GM11168 (cell line): Measurements from ENCODE around the gene TANGO6.

Experiments
- in situ Hi-C: fragments of 300-500 bp; cut with MboI; formaldehyde crosslinking; loops from one replicate; pipeline ENCODE4 v1.12.0; 2022; ENCODE audit warnings: low sequenced_read_pairs; ENCODE audit not compliant: unreplicated experiment

TANGO6 gene

GRCh38 chr16:69109486-69110270, 266.3 kb downstream of the TANGO6 start:
- in situ Hi-C loops = loop anchor here (10.0 to 25.0 kb wide), 2 partner anchors 397 to 585 kb away; no protein-coding TSS in a partner anchor

- in situ Hi-C loops = loop anchor here (10.0 to 25.0 kb wide), 2 partner anchors 398 to 586 kb away; no protein-coding TSS in a partner anchor
Measured at GRCh38 chr16:69110406-69110805, 267.1 kb downstream of the TANGO6 start.

GRCh38 chr16:69111216-69111875, 268.0 kb downstream of the TANGO6 start:
- in situ Hi-C loops = loop anchor here (10.0 to 25.0 kb wide), 2 partner anchors 399 to 587 kb away; no protein-coding TSS in a partner anchor

- in situ Hi-C loops = loop anchor here (10.0 to 25.0 kb wide), 2 partner anchors 400 to 587 kb away; no protein-coding TSS in a partner anchor
Measured at GRCh38 chr16:69111876-69112230, 268.5 kb downstream of the TANGO6 start.

- in situ Hi-C loops = loop anchor here (10.0 to 25.0 kb wide), 2 partner anchors 400 to 588 kb away; no protein-coding TSS in a partner anchor
Measured at GRCh38 chr16:69112285-69113129, 269.2 kb downstream of the TANGO6 start.

GRCh38 chr16:69113216-69113615, 269.9 kb downstream of the TANGO6 start:
- in situ Hi-C loops = loop anchor here (10.0 to 25.0 kb wide), 2 partner anchors 401 to 588 kb away; no protein-coding TSS in a partner anchor

- in situ Hi-C loops = loop anchor here (10.0 to 25.0 kb wide), 2 partner anchors 402 to 590 kb away; no protein-coding TSS in a partner anchor
Measured at GRCh38 chr16:69114346-69114975, 271.1 kb downstream of the TANGO6 start.

GRCh38 chr16:69114976-69115355, 271.6 kb downstream of the TANGO6 start:
- in situ Hi-C loops = loop anchor here (10.0 to 25.0 kb wide), 2 partner anchors 403 to 590 kb away; no protein-coding TSS in a partner anchor

- in situ Hi-C loops = loop anchor here (10.0 to 25.0 kb wide), 2 partner anchors 403 to 591 kb away; no protein-coding TSS in a partner anchor
Measured at GRCh38 chr16:69115361-69115760, 272.0 kb downstream of the TANGO6 start.

- in situ Hi-C loops = loop anchor here (10.0 to 25.0 kb wide), 2 partner anchors 404 to 591 kb away; no protein-coding TSS in a partner anchor
Measured at GRCh38 chr16:69115837-69116236, 272.5 kb downstream of the TANGO6 start.

GRCh38 chr16:69116256-69116875, 273.0 kb downstream of the TANGO6 start:
- in situ Hi-C loops = loop anchor here (10.0 to 25.0 kb wide), 2 partner anchors 404 to 592 kb away; no protein-coding TSS in a partner anchor

GRCh38 chr16:69116906-69117305, 273.6 kb downstream of the TANGO6 start:
- in situ Hi-C loops = loop anchor here (10.0 to 25.0 kb wide), 2 partner anchors 405 to 592 kb away; no protein-coding TSS in a partner anchor

- in situ Hi-C loops = loop anchor here (10.0 to 25.0 kb wide), 2 partner anchors 406 to 594 kb away; no protein-coding TSS in a partner anchor
Measured at GRCh38 chr16:69118468-69118867, 275.1 kb downstream of the TANGO6 start.

GRCh38 chr16:69118994-69119393, 275.7 kb downstream of the TANGO6 start:
- in situ Hi-C loops = loop anchor here (10.0 to 25.0 kb wide), 2 partner anchors 407 to 594 kb away; no protein-coding TSS in a partner anchor

GRCh38 chr16:69119536-69119935, 276.2 kb downstream of the TANGO6 start:
- in situ Hi-C loops = loop anchor here (10.0 to 25.0 kb wide), 2 partner anchors 407 to 595 kb away; no protein-coding TSS in a partner anchor

GRCh38 chr16:69120096-69120664, 276.8 kb downstream of the TANGO6 start:
- in situ Hi-C loops = loop anchor here (10.0 to 25.0 kb wide), 2 partner anchors 265 to 408 kb away; no protein-coding TSS in a partner anchor

GRCh38 chr16:69123910-69124309, 280.6 kb downstream of the TANGO6 start:
- in situ Hi-C loops = loop anchor here (10.0 to 25.0 kb wide), 2 partner anchors 269 to 412 kb away; no protein-coding TSS in a partner anchor

- in situ Hi-C loops = loop anchor here (10.0 to 25.0 kb wide), 2 partner anchors 270 to 412 kb away; no protein-coding TSS in a partner anchor
Measured at GRCh38 chr16:69124406-69124805, 281.1 kb downstream of the TANGO6 start.
